B cell (primary cell): Measurements from ENCODE around the gene C3AR1. TPM values are rescaled to one million over a fixed set of nuclear protein-coding genes. Genes with fewer than 3 reads are reported as not detected.

ENCODE experiments used
- ATAC-seq: fragments of 200-7000 bp; cut with Tn5 transposase; one replicate; pipeline ENCODE4 v1.10.0; 2021; ENCODE audit warnings: low read depth, mild to moderate bottlenecking, moderate number of reproducible peaks, moderate library complexity
- CTCF ChIA-PET: fragments of 350-600 bp; sonication (Branson Sonifier 250); formaldehyde crosslinking; loops from one replicate; lab custom pipeline; 2021; ENCODE audit warnings: antibody characterized with exemption, inconsistent platforms; lab: Charles Lee
- POLR2A ChIA-PET: fragments of 350-600 bp; sonication (Branson Sonifier 250); formaldehyde crosslinking; loops from one replicate; lab custom pipeline; 2021; ENCODE audit warnings: antibody characterized with exemption; lab: Charles Lee
- DNase-seq: peaks from one replicate; pipeline ENCODE4 v3.0.0; 2013
- H2AFZ ChIP-seq: 2 replicates; pipeline ENCODE4 v1.6.1; 2012; ENCODE audit warnings: mild to moderate bottlenecking, low read depth, low read length; ENCODE audit not compliant: insufficient read depth, poor library complexity, severe bottlenecking
- H3K27ac ChIP-seq, 2 donors: 1 replicate in 1 of 2; 2 replicates in 1 of 2; pipeline ENCODE4 v1.5.1; 2012 to 2013; ENCODE audit warnings: low read length in 2 of 2, mild to moderate bottlenecking in 2 of 2, moderate library complexity in 1 of 2
- H3K27me3 ChIP-seq, 4 experiments: fragments of 200-600 bp in 1 of 4; sonication (generic) in 1 of 4; replicated peaks in 1 of 4; 1 replicate in 2 of 4; 2 replicates in 2 of 4; pipeline versions ENCODE4 v1.6.1 to v1.7.0; 2013 to 2016; ENCODE audit warnings: low read length in 3 of 4, mild to moderate bottlenecking in 2 of 4, mixed read lengths in 1 of 4, moderate library complexity in 1 of 4; ENCODE audit not compliant: insufficient read depth in 4 of 4, control insufficient read depth in 3 of 4; ENCODE audit errors: control extremely low read depth in 1 of 4
- H3K36me3 ChIP-seq, 2 experiments: replicated peaks in 1 of 2; 1 replicate in 1 of 2; 2 replicates in 1 of 2; pipeline versions ENCODE4 v1.6.1 to v1.7.1; 2013; ENCODE audit warnings: low read length in 1 of 2; ENCODE audit not compliant: insufficient read depth in 2 of 2, control insufficient read depth in 1 of 2; ENCODE audit errors: control extremely low read depth in 1 of 2, extremely low read depth in 1 of 2
- H3K4me1 ChIP-seq, 2 donors: fragments of 200-600 bp in 1 of 2; sonication (generic) in 1 of 2; 1 replicate in 1 of 2; 2 replicates in 1 of 2; pipeline versions ENCODE4 v1.5.1 to v1.6.1; 2013 to 2017; ENCODE audit warnings: low read length in 2 of 2; ENCODE audit not compliant: control insufficient read depth in 2 of 2, insufficient read depth in 2 of 2
- H3K4me2 ChIP-seq: replicated peaks from 2 replicates; pipeline ENCODE3; 2012; ENCODE audit warnings: mild to moderate bottlenecking, low read depth, low read length; ENCODE audit not compliant: poor library complexity, severe bottlenecking
- H3K4me3 ChIP-seq, 5 experiments: fragments of 200-600 bp in 1 of 5; sonication (generic) in 1 of 5; 1 replicate in 3 of 5; 2 replicates in 2 of 5; pipeline versions ENCODE4 v1.5.1 to v1.7.0; 2011 to 2016; ENCODE audit warnings: low read length in 4 of 5, mild to moderate bottlenecking in 4 of 5, low read depth in 2 of 5, control low read depth in 1 of 5, moderate library complexity in 1 of 5; ENCODE audit not compliant: insufficient read depth in 1 of 5; ENCODE audit errors: control extremely low read depth in 1 of 5, extremely low read depth in 1 of 5
- H3K79me2 ChIP-seq: fragments of 200-600 bp; sonication (generic); one replicate; pipeline ENCODE4 v1.6.0; 2016; ENCODE audit warnings: low read length; ENCODE audit not compliant: control insufficient read depth, insufficient read depth
- H3K9ac ChIP-seq: fragments of 200-600 bp; sonication (generic); 2 replicates; pipeline ENCODE4 v1.6.1; 2017; ENCODE audit warnings: mild to moderate bottlenecking, low read length, moderate library complexity
- H3K9me3 ChIP-seq, 3 donors: one replicate each; pipeline versions ENCODE4 v1.6.1 to v1.7.1; 2013; ENCODE audit warnings: low read length in 2 of 3; ENCODE audit not compliant: control insufficient read depth in 2 of 3, insufficient read depth in 1 of 3; ENCODE audit errors: control extremely low read depth in 1 of 3
- H4K20me1 ChIP-seq: 2 replicates; pipeline ENCODE4 v1.6.0; 2012; ENCODE audit warnings: mild to moderate bottlenecking, low read length; ENCODE audit not compliant: insufficient read depth, control insufficient read depth, poor library complexity, severe bottlenecking
- H3K27ac Mint-ChIP-seq: one replicate; pipeline ENCODE4 v1.8.0; 2021; ENCODE audit warnings: mixed read lengths
- H3K27me3 Mint-ChIP-seq: one replicate; pipeline ENCODE4 v1.8.0; 2021; ENCODE audit warnings: mixed read lengths
- H3K4me1 Mint-ChIP-seq: one replicate; pipeline ENCODE4 v1.8.0; 2021; ENCODE audit warnings: mixed read lengths
- H3K4me3 Mint-ChIP-seq: one replicate; pipeline ENCODE4 v1.8.0; 2021; ENCODE audit warnings: mixed read lengths
- H3K9me3 Mint-ChIP-seq: one replicate; pipeline ENCODE4 v1.8.0; 2022; ENCODE audit warnings: mixed read lengths; ENCODE audit not compliant: insufficient read depth
- EZH2 ChIP-seq: IDR thresholded peaks from 2 replicates; pipeline ENCODE4 v1.6.1; 2012; ENCODE audit warnings: borderline replicate concordance, low read depth, mild to moderate bottlenecking, moderate library complexity, low read length; ENCODE audit not compliant: insufficient read depth, poor library complexity, severe bottlenecking
- WGBS: methylation state at CpG from one replicate; pipeline ENCODE4 v1.1.5; 2013; ENCODE audit warnings: missing lambda C conversion rate; ENCODE audit not compliant: insufficient coverage; 5-methylcytosine and 5-hydroxymethylcytosine counted together
- intact Hi-C: fragments of 100-400 bp; cut with micrococcal nuclease; formaldehyde crosslinking; loops from one replicate; pipeline ENCODE4 v1.10.0; 2022
- polyA plus RNA-seq: library from polyadenylated mRNA; depleted of rRNA; stranded (reverse); fragments of >200 nt; gene quantifications from 2 replicates; pipeline ENCODE4 v1.2.3, GENCODE V29; 2012
- total RNA-seq, 2 donors: library from RNA; stranded (reverse); fragments of 120-200 nt in 1 of 2; gene quantifications; 1 replicate in 1 of 2; 2 replicates in 1 of 2; pipeline versions ENCODE4 v1.2.3 to v1.2.4, GENCODE V29; 2013 to 2022
- TF ChIP-seq, protein P1 (sequence below): fragments of 200-600 bp; IDR thresholded peaks from one replicate; pipeline ENCODE4 v1.8.0; 2022; ENCODE audit warnings: antibody characterized with exemption, mild to moderate bottlenecking

The C3AR1 gene
- total and polyA plus RNA-seq, 2 donors (not counting 1 experiment from before 2014, with no cell fraction given) = 0.13 to 0.64 TPM

DNA sequence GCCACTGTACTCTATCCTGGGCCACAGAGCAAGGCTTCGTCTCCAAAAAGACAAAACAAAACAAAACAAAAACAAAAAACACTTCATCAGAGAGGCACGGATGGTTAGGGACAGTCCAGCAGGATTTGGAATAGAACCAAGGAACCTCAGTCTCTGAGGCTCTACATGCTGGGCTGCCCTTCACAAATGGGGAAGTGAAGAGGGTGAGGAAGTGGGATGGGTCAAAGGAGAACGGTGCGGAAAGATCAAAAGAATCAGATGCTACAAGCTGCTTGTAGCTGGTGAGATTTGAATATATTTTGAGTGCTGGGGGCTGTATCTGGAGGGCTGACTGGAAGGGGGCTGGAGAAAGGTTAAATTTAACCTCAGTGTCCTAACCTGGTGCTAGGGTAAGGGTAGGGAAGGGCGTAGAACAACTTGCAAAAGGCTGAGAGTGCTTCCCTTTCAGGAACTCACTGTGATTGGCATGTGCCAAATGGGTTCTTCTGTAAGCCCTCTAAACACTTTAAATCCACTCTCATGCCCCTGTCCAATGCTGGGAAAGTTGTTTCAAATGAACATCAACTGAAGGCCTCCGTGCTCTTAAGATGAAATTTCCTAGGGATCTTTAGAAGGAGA, 29.0 kb downstream of the C3AR1 start:
- peaks cover 8% of the 10 kb centered on the region for H4K20me1 ChIP-seq
- CTCF ChIA-PET = interaction anchor here (0.9 to 1.5 kb wide), 4 partner anchors 9 to 104 kb away, joined by 3 to 6 read pairs (median 4); no protein-coding TSS in a partner anchor
- H2AFZ ChIP-seq = peak overlapping the region; percentile 41
- Mint-ChIP-seq H3K4me3 (peak overlapping the region; percentile 55), H3K27me3 (no peaks in the 10 kb centered on the region), H3K27ac (peak overlapping the region; percentile 78), H3K9me3 (no peaks in the 10 kb centered on the region), H3K4me1 (peaks cover 67% of the 10 kb centered on the region)
- H3K9me3 ChIP-seq = no peaks in the 10 kb centered on the region
- peaks cover 49% of the 10 kb centered on the region for H3K79me2 ChIP-seq
- peak; percentile 37 for ATAC-seq
- H3K36me3 ChIP-seq = peaks cover 1 to 21% of the 10 kb centered on the region in 2 experiments
- H3K4me1 ChIP-seq = peaks cover 58 to 64% of the 10 kb centered on the region in 2 donors
- H3K9ac ChIP-seq = peak overlapping the region; percentile 20
- POLR2A ChIA-PET = interaction anchor here (0.6 kb wide), 1 partner anchor 101 kb away, joined by 4 read pairs; the partner anchor contains the start of gene SLC2A3
- 0% methylated on average over 3 of the region's 6 CpGs for WGBS
- DNase-seq = peak; percentile 68
- peak overlapping the region in 3 of 5 experiments; percentile 14 to 19 (median 15) for H3K4me3 ChIP-seq
- H3K27me3 ChIP-seq = no peaks in the 10 kb centered on the region
- H3K27ac ChIP-seq = peak overlapping the region in 1 of 2 donors; percentile 48
- TF ChIP-seq, protein P1, sequence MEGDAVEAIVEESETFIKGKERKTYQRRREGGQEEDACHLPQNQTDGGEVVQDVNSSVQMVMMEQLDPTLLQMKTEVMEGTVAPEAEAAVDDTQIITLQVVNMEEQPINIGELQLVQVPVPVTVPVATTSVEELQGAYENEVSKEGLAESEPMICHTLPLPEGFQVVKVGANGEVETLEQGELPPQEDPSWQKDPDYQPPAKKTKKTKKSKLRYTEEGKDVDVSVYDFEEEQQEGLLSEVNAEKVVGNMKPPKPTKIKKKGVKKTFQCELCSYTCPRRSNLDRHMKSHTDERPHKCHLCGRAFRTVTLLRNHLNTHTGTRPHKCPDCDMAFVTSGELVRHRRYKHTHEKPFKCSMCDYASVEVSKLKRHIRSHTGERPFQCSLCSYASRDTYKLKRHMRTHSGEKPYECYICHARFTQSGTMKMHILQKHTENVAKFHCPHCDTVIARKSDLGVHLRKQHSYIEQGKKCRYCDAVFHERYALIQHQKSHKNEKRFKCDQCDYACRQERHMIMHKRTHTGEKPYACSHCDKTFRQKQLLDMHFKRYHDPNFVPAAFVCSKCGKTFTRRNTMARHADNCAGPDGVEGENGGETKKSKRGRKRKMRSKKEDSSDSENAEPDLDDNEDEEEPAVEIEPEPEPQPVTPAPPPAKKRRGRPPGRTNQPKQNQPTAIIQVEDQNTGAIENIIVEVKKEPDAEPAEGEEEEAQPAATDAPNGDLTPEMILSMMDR = no peak
- no peak for TF ChIP-seq EZH2
- peak overlapping the region; percentile 70 for H3K4me2 ChIP-seq
- intact Hi-C loops = no loop called here

DNA sequence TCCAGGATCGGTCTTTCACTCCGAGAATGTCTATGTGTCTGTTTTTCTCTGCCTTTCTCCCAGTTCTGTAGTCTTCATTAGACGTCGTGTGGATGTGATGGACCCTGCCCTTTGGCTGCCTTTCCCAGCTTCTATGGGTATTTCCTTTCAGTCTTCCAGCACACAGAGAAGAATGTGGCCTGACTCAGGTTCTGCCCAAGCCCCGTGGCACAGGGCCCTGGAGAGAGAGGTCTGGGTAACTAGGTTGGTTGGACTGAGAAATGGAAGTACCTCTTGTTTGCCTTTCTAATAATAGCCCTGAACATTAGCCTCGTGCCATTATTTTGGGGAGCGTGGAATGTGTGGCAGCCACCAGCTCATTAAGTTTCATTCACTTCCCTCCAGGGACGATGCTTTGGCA, 29.8 kb downstream of the C3AR1 start:
- 80% methylated on average over 4 of the region's 8 CpGs for WGBS
- H3K4me1 ChIP-seq = peaks cover 62 to 69% of the 10 kb centered on the region in 2 donors
- CTCF ChIA-PET = interaction anchor here (0.5 to 2.3 kb wide), 3 partner anchors 10 to 619 kb away, joined by 4 to 8 read pairs (median 5); no protein-coding TSS in a partner anchor
- H3K27ac ChIP-seq = peak overlapping the region in 1 of 2 donors; percentile 49
- TF ChIP-seq, protein P1 = no peak
- no peak for TF ChIP-seq EZH2
- H3K9ac ChIP-seq = no peak overlapping the region
- no peak for DNase-seq
- no peaks in the 10 kb centered on the region for H3K27me3 Mint-ChIP-seq
- H3K36me3 ChIP-seq = peaks cover 1 to 14% of the 10 kb centered on the region in 2 experiments
- H3K27me3 ChIP-seq = no peaks in the 10 kb centered on the region
- peaks cover 57% of the 10 kb centered on the region for H3K79me2 ChIP-seq
- no peak overlapping the region for H2AFZ ChIP-seq
- H3K9me3 ChIP-seq = no peaks in the 10 kb centered on the region
- H3K27ac Mint-ChIP-seq = peak overlapping the region; percentile 27
- H3K4me3 Mint-ChIP-seq = peak overlapping the region; percentile 5
- no peak overlapping the region for H3K4me3 ChIP-seq
- H4K20me1 ChIP-seq = peaks cover 8% of the 10 kb centered on the region
- POLR2A ChIA-PET = interaction anchor here (1.6 kb wide), 1 partner anchor 9 kb away, joined by 6 read pairs; no protein-coding TSS in a partner anchor
- peaks cover 71% of the 10 kb centered on the region for H3K4me1 Mint-ChIP-seq
- intact Hi-C loops = no loop called here
- H3K9me3 Mint-ChIP-seq = no peaks in the 10 kb centered on the region
- H3K4me2 ChIP-seq = no peak overlapping the region
- no peak for ATAC-seq
